RCC 7860 (cell line): ENCODE measurements around the gene GOLGA5.
"Not testable (repeated sequence)": the region's sequence is repeated elsewhere in the genome, so short reads cannot be mapped to it uniquely, and the experiment has no call there.

ENCODE experiments used
- DNase-seq: peaks from one replicate; pipeline ENCODE4 v3.0.0-alpha.2; 2015; ENCODE audit warnings: low spot score
- FAIRE-seq: peaks from 2 replicates; lab custom pipeline; 2012; peaks lifted over from hg19 to GRCh38; lab: Jason Lieb, UNC

The GOLGA5 gene

GRCh38 chr14:92793709-92794546, at the start of gene GOLGA5:
Gene GOLGA5, plus strand, starts transcription at chr14:92794305. Its CDS starts 3,133 bp downstream, at chr14:92797438.
- FAIRE-seq (no peak), DNase-seq (peak; percentile 79)

GRCh38 chr14:92747701-92748258, 46.3 kb upstream of the GOLGA5 start:
- FAIRE-seq (no peak), DNase-seq (no peak)

- FAIRE-seq, result no peak
Measured at GRCh38 chr14:92748259-92749016, 45.7 kb upstream of the GOLGA5 start, which contains the start of gene LGMN. Gene LGMN, minus strand, starts transcription at chr14:92748627. Its CDS starts 15,841 bp downstream, at chr14:92732786.

GRCh38 chr14:92750222-92750728, 43.8 kb upstream of the GOLGA5 start:
- FAIRE-seq, DNase-seq: not testable (repeated sequence)

More at GRCh38 chr14:92748259-92749016, 45.7 kb upstream of the GOLGA5 start, which contains the start of gene LGMN:
- peak; percentile 69 for DNase-seq

- FAIRE-seq (no peak), DNase-seq (no peak)
Measured at GRCh38 chr14:92750994-92751400, 43.1 kb upstream of the GOLGA5 start.

GRCh38 chr14:92751819-92752218, 42.3 kb upstream of the GOLGA5 start:
- DNase-seq (no peak), FAIRE-seq (no peak)

GRCh38 chr14:92753250-92753649, 40.9 kb upstream of the GOLGA5 start:
- DNase-seq (no peak), FAIRE-seq (no peak)

- FAIRE-seq, result no peak
Measured at GRCh38 chr14:92754966-92755365, 39.1 kb upstream of the GOLGA5 start.

GRCh38 chr14:92755495-92755894, 38.6 kb upstream of the GOLGA5 start:
- FAIRE-seq (no peak), DNase-seq (no peak)

More at GRCh38 chr14:92754966-92755365, 39.1 kb upstream of the GOLGA5 start:
- DNase-seq, result no peak

GRCh38 chr14:92756446-92756845, 37.7 kb upstream of the GOLGA5 start:
- FAIRE-seq, result no peak
- no peak for DNase-seq

GRCh38 chr14:92759300-92759678, 34.8 kb upstream of the GOLGA5 start:
- no peak for FAIRE-seq
- no peak for DNase-seq

- FAIRE-seq (peak; percentile 23), DNase-seq (peak; percentile 25)
Measured at GRCh38 chr14:92759679-92760523, 34.2 kb upstream of the GOLGA5 start.

- DNase-seq (peak; percentile 36), FAIRE-seq (no peak)
Measured at GRCh38 chr14:92760524-92760805, 33.6 kb upstream of the GOLGA5 start.

GRCh38 chr14:92763666-92764631, 30.2 kb upstream of the GOLGA5 start:
- FAIRE-seq, DNase-seq: not testable (repeated sequence)

GRCh38 chr14:92768236-92768635, 25.9 kb upstream of the GOLGA5 start:
- peak; percentile 76 for DNase-seq
- FAIRE-seq, result peak; percentile 83

GRCh38 chr14:92768795-92769194, 25.3 kb upstream of the GOLGA5 start:
- FAIRE-seq (no peak), DNase-seq (no peak)

GRCh38 chr14:92770484-92770883, 23.6 kb upstream of the GOLGA5 start:
- DNase-seq (no peak), FAIRE-seq (no peak)

- DNase-seq (no peak), FAIRE-seq (no peak)
Measured at GRCh38 chr14:92774572-92774971, 19.5 kb upstream of the GOLGA5 start.

GRCh38 chr14:92775292-92775691, 18.8 kb upstream of the GOLGA5 start:
- peak; percentile 59 for DNase-seq
- not testable (repeated sequence) for FAIRE-seq
